Astrocyte (in vitro differentiated cells and primary cell): Measurements from ENCODE around the gene NT5C1A.

ENCODE experiments used
- CTCF ChIP-seq: IDR thresholded peaks from 2 replicates; pipeline ENCODE4 v1.5.1; 2011; ENCODE audit warnings: low read depth, mild to moderate bottlenecking, inconsistent platforms, low read length, moderate library complexity; ENCODE audit not compliant: insufficient read depth
- EZH2 ChIP-seq: IDR thresholded peaks from 2 replicates; pipeline ENCODE4 v1.6.1; 2012; ENCODE audit warnings: mild to moderate bottlenecking, low read length, inconsistent platforms; ENCODE audit not compliant: insufficient read depth

- TF ChIP-seq CTCF (no peak), EZH2 (no peak)
These were observed 5.1 kb upstream of the NT5C1A start for GRCh38 chr1:39676948-39677548.
